ENCODE measurements around the gene CRHR2.

The CRHR2 gene

DNA sequence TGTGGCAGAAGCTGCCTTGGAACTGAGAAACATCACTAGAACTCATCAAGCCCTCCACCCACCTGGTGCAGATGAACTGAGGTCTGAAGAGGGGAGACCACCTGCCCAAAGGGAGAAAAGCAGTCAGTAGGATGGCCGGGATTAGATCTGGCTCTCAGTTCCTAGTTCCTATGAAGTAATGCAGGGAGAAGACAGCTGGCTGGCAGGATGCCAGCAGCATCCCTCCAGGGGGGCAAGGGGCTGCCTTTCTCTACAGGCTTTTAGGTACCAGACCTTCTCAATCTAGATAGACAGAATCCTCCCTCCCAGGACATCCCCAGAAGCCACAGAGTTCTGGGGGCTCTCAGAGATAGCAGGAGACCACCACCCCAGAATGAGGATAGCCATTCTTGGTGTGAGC lies 7.8 kb downstream of the CRHR2 start:
- H3K36me3 ChIP-seq (ENCODE audit: control insufficient read depth, insufficient read depth, low read length): no peaks in the 10 kb centered on the region
- H3K4me3 ChIP-seq (ENCODE audit: low read depth, low read length): no peak overlapping the region
- H3K27me3 ChIP-seq (ENCODE audit: control insufficient read depth, insufficient read depth, low read length): peaks cover 14% of the 10 kb centered on the region
- H3K9ac ChIP-seq (ENCODE audit: low read depth, low read length): no peak overlapping the region
- no peaks in the 10 kb centered on the region for H3K9me3 ChIP-seq (ENCODE audit: control insufficient read depth, insufficient read depth, low read length)
- peaks cover 8% of the 10 kb centered on the region for H3K4me1 ChIP-seq (ENCODE audit: control insufficient read depth, insufficient read depth, low read length)

- Histone ChIP-seq H3K36me3 (ENCODE audit: control insufficient read depth, insufficient read depth, low read length) (no peaks in the 10 kb centered on the region), H3K4me1 (ENCODE audit: control insufficient read depth, insufficient read depth, low read length) (no peaks in the 10 kb centered on the region), H3K4me3 (ENCODE audit: low read depth, low read length) (no peak overlapping the region), H3K27me3 (ENCODE audit: control insufficient read depth, insufficient read depth, low read length) (peaks cover 6% of the 10 kb centered on the region), H3K9ac (ENCODE audit: low read depth, low read length) (no peak overlapping the region), H3K9me3 (ENCODE audit: control insufficient read depth, insufficient read depth, low read length) (no peaks in the 10 kb centered on the region)
These were observed 10.3 kb downstream of the CRHR2 start for GRCh38 chr7:30671793-30672465.

DNA sequence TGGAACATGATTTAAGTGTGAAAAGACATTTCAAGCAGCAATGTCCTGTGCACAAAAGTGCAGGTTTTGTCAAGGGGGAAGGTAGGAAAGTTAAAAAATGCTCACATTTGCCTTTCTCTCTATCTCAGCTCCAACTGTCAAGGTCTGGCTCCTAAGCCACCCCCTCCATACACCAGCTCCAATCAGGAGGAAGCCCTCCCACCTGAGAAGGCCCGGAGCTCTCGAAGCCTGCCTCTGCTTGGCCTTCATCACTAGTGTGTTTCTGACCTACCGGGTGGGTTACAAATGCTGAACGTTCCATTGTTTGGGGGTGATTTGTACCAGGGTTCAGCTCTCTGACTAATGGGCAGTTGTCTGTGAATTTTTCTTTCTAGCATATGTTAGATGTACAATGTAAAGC lies 14.2 kb downstream of the CRHR2 start:
- Histone ChIP-seq H3K27me3 (ENCODE audit: control insufficient read depth, insufficient read depth, low read length) (no peaks in the 10 kb centered on the region), H3K4me3 (ENCODE audit: low read depth, low read length) (no peak overlapping the region), H3K9ac (ENCODE audit: low read depth, low read length) (no peak overlapping the region), H3K9me3 (ENCODE audit: control insufficient read depth, insufficient read depth, low read length) (no peaks in the 10 kb centered on the region), H3K4me1 (ENCODE audit: control insufficient read depth, insufficient read depth, low read length) (no peaks in the 10 kb centered on the region), H3K36me3 (ENCODE audit: control insufficient read depth, insufficient read depth, low read length) (no peaks in the 10 kb centered on the region)

DNA sequence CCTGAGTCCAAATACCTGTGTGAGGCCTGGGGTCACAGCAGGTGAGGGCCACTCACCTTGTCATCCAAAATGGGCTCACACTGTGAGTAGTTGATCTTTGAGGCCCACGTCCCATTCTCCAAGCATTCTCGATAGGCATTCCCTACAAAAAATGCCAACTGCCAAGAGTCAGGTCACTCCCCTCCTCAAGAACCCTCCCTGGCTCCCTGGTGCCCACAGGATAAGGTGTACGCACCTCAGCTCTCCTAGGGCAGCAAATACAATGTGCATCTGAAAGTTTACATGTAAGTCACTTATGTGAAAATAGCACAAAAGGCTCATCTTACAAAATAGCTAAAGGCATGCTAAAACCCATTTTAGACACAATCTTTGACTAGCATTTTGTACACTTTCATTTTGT lies 15.1 kb downstream of the CRHR2 start:
- no peak overlapping the region for H3K9ac ChIP-seq (ENCODE audit: low read depth, low read length)
- H3K4me1 ChIP-seq (ENCODE audit: control insufficient read depth, insufficient read depth, low read length): no peaks in the 10 kb centered on the region
- H3K9me3 ChIP-seq (ENCODE audit: control insufficient read depth, insufficient read depth, low read length): no peaks in the 10 kb centered on the region
- H3K27me3 ChIP-seq (ENCODE audit: control insufficient read depth, insufficient read depth, low read length): no peaks in the 10 kb centered on the region
- H3K4me3 ChIP-seq (ENCODE audit: low read depth, low read length): no peak overlapping the region
- H3K36me3 ChIP-seq (ENCODE audit: control insufficient read depth, insufficient read depth, low read length): no peaks in the 10 kb centered on the region

- Histone ChIP-seq H3K27me3 (ENCODE audit: control insufficient read depth, insufficient read depth, low read length) (no peaks in the 10 kb centered on the region), H3K4me3 (ENCODE audit: low read depth, low read length) (no peak overlapping the region), H3K4me1 (ENCODE audit: control insufficient read depth, insufficient read depth, low read length) (no peaks in the 10 kb centered on the region), H3K9ac (ENCODE audit: low read depth, low read length) (no peak overlapping the region), H3K36me3 (ENCODE audit: control insufficient read depth, insufficient read depth, low read length) (no peaks in the 10 kb centered on the region), H3K9me3 (ENCODE audit: control insufficient read depth, insufficient read depth, low read length) (no peaks in the 10 kb centered on the region)
These were observed 16.8 kb downstream of the CRHR2 start for GRCh38 chr7:30665449-30665848.

DNA sequence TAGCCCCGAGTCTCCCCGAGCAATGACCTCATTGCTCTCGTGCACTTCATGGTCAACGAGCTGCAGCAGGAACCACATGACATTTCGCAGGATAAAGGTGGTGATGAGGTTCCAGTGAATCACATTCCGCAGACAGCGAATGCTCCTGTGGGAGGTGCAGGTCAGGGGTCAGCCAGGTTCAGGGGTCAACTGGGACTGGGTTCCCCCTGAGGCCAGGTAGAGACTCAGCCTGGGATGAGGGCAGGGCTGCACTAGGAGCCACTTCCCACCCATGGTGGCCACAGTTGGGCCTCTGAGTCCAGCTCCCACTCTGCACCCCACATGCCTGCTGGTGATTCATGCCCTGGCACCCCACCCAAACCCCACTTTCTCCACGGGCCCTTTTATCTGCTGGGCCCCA lies 17.2 kb downstream of the CRHR2 start:
- no peaks in the 10 kb centered on the region for H3K9me3 ChIP-seq (ENCODE audit: control insufficient read depth, insufficient read depth, low read length)
- no peaks in the 10 kb centered on the region for H3K4me1 ChIP-seq (ENCODE audit: control insufficient read depth, insufficient read depth, low read length)
- H3K36me3 ChIP-seq (ENCODE audit: control insufficient read depth, insufficient read depth, low read length): no peaks in the 10 kb centered on the region
- no peaks in the 10 kb centered on the region for H3K27me3 ChIP-seq (ENCODE audit: control insufficient read depth, insufficient read depth, low read length)
- no peak overlapping the region for H3K4me3 ChIP-seq (ENCODE audit: low read depth, low read length)
- no peak overlapping the region for H3K9ac ChIP-seq (ENCODE audit: low read depth, low read length)

- no peaks in the 10 kb centered on the region for H3K4me1 ChIP-seq (ENCODE audit: control insufficient read depth, insufficient read depth, low read length)
These were observed 17.9 kb downstream of the CRHR2 start for GRCh38 chr7:30664184-30664885.

GRCh38 chr7:30663414-30663813 lies 18.8 kb downstream of the CRHR2 start:
- Histone ChIP-seq H3K9me3 (ENCODE audit: control insufficient read depth, insufficient read depth, low read length) (no peaks in the 10 kb centered on the region), H3K9ac (ENCODE audit: low read depth, low read length) (no peak overlapping the region), H3K36me3 (ENCODE audit: control insufficient read depth, insufficient read depth, low read length) (no peaks in the 10 kb centered on the region), H3K4me3 (ENCODE audit: low read depth, low read length) (no peak overlapping the region), H3K4me1 (ENCODE audit: control insufficient read depth, insufficient read depth, low read length) (no peaks in the 10 kb centered on the region), H3K27me3 (ENCODE audit: control insufficient read depth, insufficient read depth, low read length) (no peaks in the 10 kb centered on the region)

More at GRCh38 chr7:30664184-30664885, 17.9 kb downstream of the CRHR2 start:
- Histone ChIP-seq H3K9me3 (ENCODE audit: control insufficient read depth, insufficient read depth, low read length) (no peaks in the 10 kb centered on the region), H3K27me3 (ENCODE audit: control insufficient read depth, insufficient read depth, low read length) (no peaks in the 10 kb centered on the region), H3K9ac (ENCODE audit: low read depth, low read length) (no peak overlapping the region), H3K4me3 (ENCODE audit: low read depth, low read length) (no peak overlapping the region), H3K36me3 (ENCODE audit: control insufficient read depth, insufficient read depth, low read length) (no peaks in the 10 kb centered on the region)

DNA sequence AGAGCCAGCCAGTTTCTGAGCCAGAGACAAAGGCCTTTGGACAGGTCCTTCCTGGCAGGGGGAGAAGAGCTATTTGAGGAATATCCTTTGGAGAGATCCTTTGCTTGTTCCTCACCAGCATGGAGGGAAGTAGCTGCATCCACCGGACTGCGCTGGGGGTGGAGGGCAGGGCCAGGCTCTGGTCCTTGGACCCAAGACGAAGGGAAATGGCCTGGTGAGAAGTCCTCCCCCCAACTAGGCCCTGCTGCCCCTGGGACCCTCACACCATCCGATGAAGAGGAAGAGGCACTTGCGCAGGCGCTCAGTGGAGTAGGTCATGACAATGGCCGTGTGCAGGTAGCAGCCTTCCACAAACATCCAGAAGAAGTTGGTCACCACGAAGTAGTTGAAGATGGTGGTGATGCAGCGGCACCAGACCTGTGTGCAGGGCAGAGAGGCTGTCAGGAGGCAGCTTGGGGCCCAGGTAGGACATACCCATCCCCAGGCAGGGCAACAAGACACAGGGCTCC lies 19.8 kb downstream of the CRHR2 start:
- Histone ChIP-seq H3K9ac (ENCODE audit: low read depth, low read length) (no peak overlapping the region), H3K4me3 (ENCODE audit: low read depth, low read length) (no peak overlapping the region), H3K27me3 (ENCODE audit: control insufficient read depth, insufficient read depth, low read length) (no peaks in the 10 kb centered on the region), H3K9me3 (ENCODE audit: control insufficient read depth, insufficient read depth, low read length) (no peaks in the 10 kb centered on the region), H3K36me3 (ENCODE audit: control insufficient read depth, insufficient read depth, low read length) (no peaks in the 10 kb centered on the region), H3K4me1 (ENCODE audit: control insufficient read depth, insufficient read depth, low read length) (no peaks in the 10 kb centered on the region)

DNA sequence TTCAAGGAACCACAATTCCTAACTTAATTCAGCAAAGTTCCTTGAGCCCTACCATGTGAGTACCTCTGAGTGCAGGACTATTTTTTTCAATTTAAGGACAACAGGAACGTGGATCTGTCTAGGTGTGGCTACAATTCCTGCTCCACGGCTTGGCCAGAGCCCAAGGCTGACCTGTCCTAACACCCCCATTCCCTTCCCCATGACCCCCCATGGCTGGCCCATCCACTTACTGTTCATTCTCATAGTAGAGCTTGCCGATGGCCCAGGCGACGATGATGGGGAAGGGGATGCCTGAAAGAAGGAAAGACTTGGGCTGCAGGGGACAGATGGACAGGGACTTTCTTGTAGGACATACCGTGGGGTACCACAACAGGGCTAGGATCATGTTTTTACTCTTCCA lies 20.3 kb downstream of the CRHR2 start:
- H3K36me3 ChIP-seq (ENCODE audit: control insufficient read depth, insufficient read depth, low read length): no peaks in the 10 kb centered on the region
- no peak overlapping the region for H3K4me3 ChIP-seq (ENCODE audit: low read depth, low read length)
- no peaks in the 10 kb centered on the region for H3K27me3 ChIP-seq (ENCODE audit: control insufficient read depth, insufficient read depth, low read length)
- H3K9ac ChIP-seq (ENCODE audit: low read depth, low read length): no peak overlapping the region
- H3K4me1 ChIP-seq (ENCODE audit: control insufficient read depth, insufficient read depth, low read length): no peaks in the 10 kb centered on the region
- no peaks in the 10 kb centered on the region for H3K9me3 ChIP-seq (ENCODE audit: control insufficient read depth, insufficient read depth, low read length)

- Histone ChIP-seq H3K9ac (ENCODE audit: low read depth, low read length) (no peak overlapping the region), H3K9me3 (ENCODE audit: control insufficient read depth, insufficient read depth, low read length) (no peaks in the 10 kb centered on the region), H3K36me3 (ENCODE audit: control insufficient read depth, insufficient read depth, low read length) (no peaks in the 10 kb centered on the region), H3K27me3 (ENCODE audit: control insufficient read depth, insufficient read depth, low read length) (no peaks in the 10 kb centered on the region), H3K4me1 (ENCODE audit: control insufficient read depth, insufficient read depth, low read length) (no peaks in the 10 kb centered on the region), H3K4me3 (ENCODE audit: low read depth, low read length) (no peak overlapping the region)
These were observed 21.7 kb downstream of the CRHR2 start for GRCh38 chr7:30660331-30661255.
